ENCODE measurements around the gene AGPS. TPM values are rescaled to one million over a fixed set of nuclear protein-coding genes. Genes with fewer than 3 reads are reported as not detected.
"Not testable (repeated sequence)": the region's sequence is repeated elsewhere in the genome, so short reads cannot be mapped to it uniquely, and the experiment has no call there.

AGPS gene
- total RNA-seq, 1 donor from 2014 or later, result 44.8 TPM

GRCh38 chr2:177348118-177348654 lies 44.4 kb upstream of the AGPS start:
- Histone ChIP-seq H3K27ac (no peak overlapping the region), H3K27me3 (no peaks in the 10 kb centered on the region), H3K4me1 (peaks cover 16% of the 10 kb centered on the region), H3K4me3 (no peak overlapping the region), H3K9me3 (no peaks in the 10 kb centered on the region), H3K36me3 (no peaks in the 10 kb centered on the region)
- intact Hi-C loops (cut with DNase I), result no loop called here
- ATAC-seq (no peak), DNase-seq (no peak)
- TF ChIP-seq CTCF (IDR thresholded peaks at IDR 0.05), result no peak

GRCh38 chr2:177348733-177349693 lies 43.6 kb upstream of the AGPS start:
- no peaks in the 10 kb centered on the region for H3K9me3 ChIP-seq

GRCh38 chr2:177350624-177351023 lies 41.9 kb upstream of the AGPS start:
- H3K27ac ChIP-seq, ATAC-seq: not testable (repeated sequence)

More at GRCh38 chr2:177348733-177349693, 43.6 kb upstream of the AGPS start:
- ATAC-seq (no peak), DNase-seq (no peak)
- H3K36me3 ChIP-seq, result no peaks in the 10 kb centered on the region
- peaks cover 18% of the 10 kb centered on the region for H3K4me1 ChIP-seq
- H3K27me3 ChIP-seq, result no peaks in the 10 kb centered on the region
- H3K4me3 ChIP-seq, result no peak overlapping the region
- H3K27ac ChIP-seq, result no peak overlapping the region
- intact Hi-C loops (cut with DNase I), result no loop called here
- no peak for TF ChIP-seq CTCF (IDR thresholded peaks at IDR 0.05)

GRCh38 chr2:177351121-177351520 lies 41.5 kb upstream of the AGPS start:
- peaks cover 18% of the 10 kb centered on the region for H3K4me1 ChIP-seq
- DNase-seq; H3K27me3 ChIP-seq; H3K27ac ChIP-seq; ATAC-seq; H3K9me3 ChIP-seq; H3K4me3 ChIP-seq; H3K36me3 ChIP-seq; intact Hi-C loops (cut with DNase I): not testable (repeated sequence)

More at GRCh38 chr2:177350624-177351023, 41.9 kb upstream of the AGPS start:
- DNase-seq; H3K4me3 ChIP-seq; intact Hi-C loops (cut with DNase I); H3K9me3 ChIP-seq; H3K27me3 ChIP-seq; H3K36me3 ChIP-seq: not testable (repeated sequence)
- peaks cover 18% of the 10 kb centered on the region for H3K4me1 ChIP-seq

GRCh38 chr2:177352441-177353186 lies 40.0 kb upstream of the AGPS start:
- Histone ChIP-seq H3K27ac (peak overlapping the region; percentile 44), H3K36me3 (no peaks in the 10 kb centered on the region)

GRCh38 chr2:177353187-177353478 lies 39.4 kb upstream of the AGPS start:
- TF ChIP-seq CTCF (IDR thresholded peaks at IDR 0.05), result no peak
- H3K9me3 ChIP-seq, result no peaks in the 10 kb centered on the region
- no peaks in the 10 kb centered on the region for H3K36me3 ChIP-seq
- intact Hi-C loops (cut with DNase I), result no loop called here
- peaks cover 17% of the 10 kb centered on the region for H3K4me1 ChIP-seq
- ATAC-seq, result peak; percentile 42
- H3K27ac ChIP-seq, result peak overlapping the region; percentile 44
- no peak for DNase-seq
- no peaks in the 10 kb centered on the region for H3K27me3 ChIP-seq
- H3K4me3 ChIP-seq, result no peak overlapping the region

More at GRCh38 chr2:177352441-177353186, 40.0 kb upstream of the AGPS start:
- Histone ChIP-seq H3K4me3 (no peak overlapping the region), H3K4me1 (peaks cover 18% of the 10 kb centered on the region), H3K27me3 (no peaks in the 10 kb centered on the region), H3K9me3 (no peaks in the 10 kb centered on the region)
- ATAC-seq (peak; percentile 72), DNase-seq (no peak)
- intact Hi-C loops (cut with DNase I), result no loop called here
- TF ChIP-seq CTCF (IDR thresholded peaks at IDR 0.05), result no peak

- H3K27me3 ChIP-seq; H3K9me3 ChIP-seq; H3K36me3 ChIP-seq; intact Hi-C loops (cut with DNase I); ATAC-seq; H3K4me3 ChIP-seq; DNase-seq; H3K27ac ChIP-seq: not testable (repeated sequence)
- peaks cover 15% of the 10 kb centered on the region for H3K4me1 ChIP-seq
These were observed 38.0 kb upstream of the AGPS start for GRCh38 chr2:177354541-177354940.

Data from upper lobe of right lung (tissue), 1 donor.